Measurements from ENCODE around the gene CUZD1.
A peak's percentile ranks its signal among the peaks of the same experiment; 100 is the strongest.
"Not testable (repeated sequence)": the region's sequence is repeated elsewhere in the genome, so short reads cannot be mapped to it uniquely, and the experiment has no call there.

The CUZD1 gene

DNA sequence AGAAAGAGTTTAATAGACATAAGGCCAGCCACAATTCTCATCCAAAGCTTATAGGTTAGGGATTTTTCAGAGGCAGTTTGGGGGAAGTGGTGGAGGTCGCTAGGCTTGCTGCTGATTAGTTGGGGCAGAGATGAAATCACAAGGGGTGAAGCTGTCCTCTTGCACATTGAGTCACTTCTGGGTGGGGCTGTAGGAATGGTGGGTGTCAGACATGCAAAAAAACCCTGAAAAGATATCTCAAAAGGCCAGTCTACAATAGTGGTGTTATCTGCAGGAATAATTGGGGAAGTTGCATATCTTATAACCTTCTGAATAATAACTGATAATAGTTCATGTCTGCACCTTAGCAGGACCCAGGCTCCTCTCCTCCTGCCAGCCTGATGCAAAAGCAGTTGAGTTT lies 31.6 kb upstream of the CUZD1 start:
- in situ Hi-C loops (cut with HindIII; ENCODE audit: low sequenced_read_pairs), result no loop called here
- H3K4me3 ChIP-seq (ENCODE audit: low read depth, low read length), result no peak overlapping the region
- DNase-seq (ENCODE audit: low read depth, low spot score), result no peak
- no peak for TF ChIP-seq CTCF (IDR thresholded peaks at IDR 0.05; ENCODE audit: low read depth, low read length)

DNA sequence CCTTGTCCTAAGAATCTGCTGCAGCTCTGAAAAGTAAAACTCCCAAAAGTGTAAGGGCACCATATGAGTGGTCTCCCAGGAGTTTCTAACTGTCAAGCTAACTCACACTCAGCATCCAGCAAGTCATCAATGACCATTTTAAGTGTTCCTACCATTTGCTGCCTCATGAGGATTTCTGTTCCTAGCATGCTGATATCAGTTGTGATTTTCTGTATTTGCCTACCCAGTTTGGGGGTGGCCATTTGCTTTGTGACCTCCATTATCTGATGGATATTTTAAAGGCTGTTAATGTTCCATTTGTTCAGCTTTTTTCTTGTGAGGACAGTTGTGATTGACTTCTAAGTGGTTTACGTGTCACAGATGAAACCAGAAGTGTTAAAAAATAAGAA lies 30.8 kb upstream of the CUZD1 start:
- TF ChIP-seq CTCF (IDR thresholded peaks at IDR 0.05; ENCODE audit: low read depth, low read length), result no peak
- no peak for DNase-seq (ENCODE audit: low read depth, low spot score)
- no peak overlapping the region for H3K4me3 ChIP-seq (ENCODE audit: low read depth, low read length)
- in situ Hi-C loops (cut with HindIII; ENCODE audit: low sequenced_read_pairs), result no loop called here

GRCh38 chr10:122875843-122876466 lies 30.3 kb upstream of the CUZD1 start:
- DNase-seq (ENCODE audit: low read depth, low spot score), result no peak
- no peak for TF ChIP-seq CTCF (IDR thresholded peaks at IDR 0.05; ENCODE audit: low read depth, low read length)
- in situ Hi-C loops (cut with HindIII; ENCODE audit: low sequenced_read_pairs), result no loop called here

DNA sequence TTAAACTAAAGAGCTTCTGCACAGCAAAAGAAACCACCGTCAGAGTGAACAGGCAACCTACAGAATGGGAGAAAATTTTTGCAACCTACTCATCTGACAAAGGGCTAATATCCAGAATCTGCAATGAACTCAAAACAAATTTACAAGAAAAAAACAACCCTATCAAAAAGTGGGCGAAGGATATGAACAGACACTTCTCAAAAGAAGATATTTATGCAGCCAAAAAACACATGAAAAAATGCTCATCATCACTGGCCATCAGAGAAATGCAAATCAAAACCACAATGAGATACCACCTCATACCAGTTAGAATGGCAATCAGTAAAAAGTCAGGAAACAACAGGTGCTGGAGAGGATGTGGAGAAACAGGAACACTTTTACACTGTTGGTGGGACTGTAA lies 26.3 kb upstream of the CUZD1 start:
- H3K4me3 ChIP-seq (ENCODE audit: low read depth, low read length); DNase-seq (ENCODE audit: low read depth, low spot score); in situ Hi-C loops (cut with HindIII; ENCODE audit: low sequenced_read_pairs): not testable (repeated sequence)

More at GRCh38 chr10:122875843-122876466, 30.3 kb upstream of the CUZD1 start:
- no peak overlapping the region for H3K4me3 ChIP-seq (ENCODE audit: low read depth, low read length)

DNA sequence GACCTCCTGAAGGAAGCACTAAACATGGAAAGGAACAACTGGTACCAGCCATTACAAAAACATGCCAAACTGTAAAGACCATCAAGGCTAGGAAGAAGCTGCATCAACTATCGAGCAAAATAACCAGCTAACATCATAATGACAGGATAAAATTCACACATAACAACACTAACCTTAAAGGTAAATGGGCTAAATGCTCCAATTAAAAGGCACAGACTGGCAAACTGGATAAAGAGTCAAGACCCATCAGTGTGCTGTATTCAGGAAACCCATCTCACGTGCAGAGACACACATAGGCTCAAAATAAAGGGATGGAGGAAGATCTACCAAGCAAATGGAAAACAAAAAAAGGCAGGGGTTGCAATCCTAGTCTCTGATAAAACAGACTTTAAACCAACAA lies 23.1 kb upstream of the CUZD1 start:
- in situ Hi-C loops (cut with HindIII; ENCODE audit: low sequenced_read_pairs); H3K4me3 ChIP-seq (ENCODE audit: low read depth, low read length); DNase-seq (ENCODE audit: low read depth, low spot score): not testable (repeated sequence)

DNA sequence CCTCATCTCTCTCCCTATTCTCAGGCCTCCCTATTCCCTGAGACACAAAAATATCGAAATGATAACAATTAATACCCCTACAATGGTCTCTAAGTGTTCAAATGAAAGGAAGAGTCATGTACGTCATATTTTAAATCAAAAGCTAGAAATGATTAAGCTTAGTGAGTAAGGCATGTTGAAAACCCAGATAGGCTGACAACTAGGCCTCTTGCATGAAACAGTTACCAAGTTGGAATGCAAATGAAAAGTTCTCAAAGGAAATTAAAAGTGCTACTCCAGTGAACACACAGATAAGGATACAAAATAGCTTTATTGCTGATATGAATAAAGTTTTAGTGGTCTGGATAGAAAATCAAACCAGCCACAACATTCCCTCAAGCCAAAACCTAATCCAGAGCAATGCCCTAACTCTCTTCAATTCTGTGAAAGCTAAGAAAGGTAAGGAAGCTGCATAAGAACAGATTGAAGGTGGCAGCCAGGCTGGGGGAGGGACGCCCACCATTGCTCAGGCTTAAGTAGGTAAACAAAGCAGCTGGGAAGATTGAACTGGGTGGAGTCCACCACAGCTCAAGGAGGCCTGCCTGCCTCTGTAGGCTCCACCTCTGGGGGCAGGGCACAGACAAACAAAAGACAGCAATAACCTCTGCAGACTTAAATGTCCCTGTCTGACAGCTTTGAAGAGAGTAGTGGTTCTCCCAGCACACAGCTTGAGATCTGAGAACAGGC lies 21.3 kb upstream of the CUZD1 start:
- in situ Hi-C loops (cut with HindIII; ENCODE audit: low sequenced_read_pairs); H3K4me3 ChIP-seq (ENCODE audit: low read depth, low read length); DNase-seq (ENCODE audit: low read depth, low spot score): not testable (repeated sequence)

GRCh38 chr10:122864901-122865300 lies 19.2 kb upstream of the CUZD1 start:
- no peak overlapping the region for H3K4me3 ChIP-seq (ENCODE audit: low read depth, low read length)
- in situ Hi-C loops (cut with HindIII; ENCODE audit: low sequenced_read_pairs), result no loop called here
- DNase-seq (ENCODE audit: low read depth, low spot score), result peak; percentile 64
- TF ChIP-seq CTCF (IDR thresholded peaks at IDR 0.05; ENCODE audit: low read depth, low read length), result no peak

DNA sequence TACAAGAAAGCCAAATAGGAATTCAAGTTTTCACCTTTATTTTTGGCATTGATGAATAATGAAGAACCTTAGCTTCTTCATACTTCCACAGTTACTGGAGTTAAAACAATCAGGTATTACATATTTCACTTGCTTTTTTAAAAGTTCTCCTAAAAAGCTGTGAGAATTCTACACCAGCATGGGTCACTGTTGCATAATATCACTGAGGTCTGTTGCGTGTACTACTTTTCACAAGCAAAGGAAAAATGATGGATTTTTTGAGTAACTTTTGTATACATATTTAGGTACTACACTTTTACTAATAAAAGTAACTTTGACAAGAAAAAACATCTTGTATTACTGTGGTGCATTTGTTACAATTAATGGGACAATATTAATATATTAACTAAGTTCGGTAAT lies 18.5 kb upstream of the CUZD1 start:
- DNase-seq (ENCODE audit: low read depth, low spot score), result no peak
- in situ Hi-C loops (cut with HindIII; ENCODE audit: low sequenced_read_pairs), result no loop called here
- TF ChIP-seq CTCF (IDR thresholded peaks at IDR 0.05; ENCODE audit: low read depth, low read length), result no peak
- no peak overlapping the region for H3K4me3 ChIP-seq (ENCODE audit: low read depth, low read length)
